Right lobe of liver (tissue), 4 donors: ENCODE data around the gene IL4I1.

ENCODE experiments used
- CTCF ChIP-seq, 4 donors: fragments of 200-600 bp in 3 of 4; fragments of 450-650 bp in 1 of 4; IDR thresholded peaks; one replicate each; pipeline versions ENCODE4 v1.5.1 to v1.8.0; 2016 to 2022; ENCODE audit warnings: antibody characterized with exemption in 4 of 4, mild to moderate bottlenecking in 2 of 4
- POLR2A ChIP-seq: fragments of 450-650 bp; IDR thresholded peaks from one replicate; pipeline ENCODE4 v1.6.1; 2017; ENCODE audit warnings: antibody characterized with exemption, mild to moderate bottlenecking
- donor health status: DM: no; HTN: no; CAD: no.
- donor health status: DM: no; HTN: no; CAD: no.
- donor health status: DM: no; HTN: yes; CAD: no.

GRCh38 chr19:49863254-49863934, 33.3 kb downstream of the IL4I1 start:
- TF ChIP-seq POLR2A (no peak), CTCF (IDR thresholded peaks at IDR 0.05) (no peak)
